HG03575 (cell line): ENCODE data around the gene RPS6KA3.
"Not testable (repeated sequence)": the region's sequence is repeated elsewhere in the genome, so short reads cannot be mapped to it uniquely, and the experiment has no call there.

Experiments used
- ATAC-seq: cut with Tn5 transposase; IDR thresholded peaks from one replicate; pipeline ENCODE4 v1.9.1; 2021; ENCODE audit not compliant: unreplicated experiment, insufficient number of reproducible peaks, low FRiP score; ENCODE audit errors: extremely low read depth

RPS6KA3 gene

DNA sequence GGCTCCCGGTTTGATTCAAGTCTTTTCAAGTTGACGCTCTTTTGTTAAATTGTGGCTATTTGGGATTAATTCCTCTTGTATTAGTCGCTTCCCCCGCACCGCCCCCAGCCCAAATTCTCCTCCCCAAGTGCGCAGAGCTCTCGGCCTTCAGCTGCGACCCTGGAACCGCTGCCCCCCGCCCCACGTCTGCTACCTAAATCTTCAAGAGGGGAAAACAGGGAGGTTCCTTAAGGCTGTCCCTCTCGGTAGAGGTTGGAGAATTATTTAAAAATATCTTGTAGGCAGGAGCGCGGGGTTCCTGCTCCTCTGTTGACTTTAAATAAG, 860 bp upstream of the RPS6KA3 start:
- ATAC-seq, result no peak

DNA sequence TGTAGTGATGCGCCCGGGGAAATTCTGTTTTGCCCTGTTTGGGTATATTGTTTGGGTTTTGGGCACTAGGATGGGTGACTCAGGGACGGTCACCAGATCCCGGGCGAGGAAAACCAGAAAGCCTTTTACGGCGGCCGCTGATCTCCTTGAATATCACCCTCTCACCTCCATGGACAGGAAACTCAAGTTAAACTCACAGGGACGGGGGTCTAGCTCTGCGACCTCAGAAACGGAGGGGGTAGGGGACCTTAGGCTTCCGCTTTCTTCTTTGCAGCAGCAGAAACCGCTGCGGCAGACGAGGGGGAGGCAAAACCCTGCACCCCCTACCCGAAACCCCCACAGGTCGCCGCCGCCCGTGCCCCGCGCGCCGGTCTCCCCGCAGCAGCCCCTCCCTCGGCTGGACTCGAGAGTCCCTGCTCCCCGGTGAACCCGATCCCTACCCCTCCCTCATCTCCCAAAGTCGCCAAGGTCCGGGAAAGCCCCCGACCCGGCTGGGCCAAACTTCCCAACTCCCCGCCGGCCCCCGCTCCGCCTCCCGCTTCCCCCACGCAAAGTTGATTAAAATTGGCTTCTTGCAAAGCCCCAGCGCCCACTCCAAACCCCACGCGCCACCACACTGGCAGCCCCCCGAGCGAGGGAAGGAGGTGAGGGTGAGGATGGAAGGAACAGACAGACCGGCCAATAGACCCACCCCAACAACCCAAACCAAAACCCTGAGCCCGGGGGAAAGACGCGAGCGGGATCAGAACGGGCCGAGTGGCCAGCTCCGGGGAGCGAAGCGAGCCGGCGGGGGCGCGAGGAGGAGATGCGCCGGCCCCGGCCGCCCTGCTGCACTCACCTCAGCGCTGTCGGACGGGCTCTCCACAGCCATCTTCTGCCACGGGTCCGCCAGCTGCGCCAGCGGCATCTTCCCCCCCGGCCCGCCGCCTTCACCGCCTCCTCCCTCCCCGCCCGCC, 705 bp downstream of the RPS6KA3 start:
- no peak for ATAC-seq

DNA sequence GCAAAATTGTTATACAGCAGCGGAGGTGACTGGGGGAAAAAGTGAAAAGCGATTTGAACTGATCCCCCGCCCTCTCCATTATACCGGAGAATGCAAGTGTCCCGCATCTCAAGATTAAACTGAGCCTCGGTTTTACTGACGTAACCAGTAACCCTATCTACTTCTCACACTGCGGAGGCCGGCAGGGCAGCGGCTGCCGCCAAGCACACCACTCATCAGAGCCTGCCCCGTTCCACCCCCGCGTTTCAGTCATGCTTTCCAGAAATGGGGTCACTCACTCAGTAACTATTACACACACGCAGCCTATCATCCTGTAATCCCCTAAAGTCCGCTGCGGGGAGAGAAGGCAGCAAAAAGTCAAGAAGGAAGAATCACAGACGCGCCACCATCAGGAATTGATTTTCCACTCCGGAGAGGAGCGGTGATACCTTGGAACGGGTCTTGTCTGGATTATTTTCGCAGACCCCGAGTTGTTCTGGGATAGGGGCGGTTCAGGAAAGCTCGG, 1.4 kb downstream of the RPS6KA3 start:
- peak; percentile 31 for ATAC-seq

DNA sequence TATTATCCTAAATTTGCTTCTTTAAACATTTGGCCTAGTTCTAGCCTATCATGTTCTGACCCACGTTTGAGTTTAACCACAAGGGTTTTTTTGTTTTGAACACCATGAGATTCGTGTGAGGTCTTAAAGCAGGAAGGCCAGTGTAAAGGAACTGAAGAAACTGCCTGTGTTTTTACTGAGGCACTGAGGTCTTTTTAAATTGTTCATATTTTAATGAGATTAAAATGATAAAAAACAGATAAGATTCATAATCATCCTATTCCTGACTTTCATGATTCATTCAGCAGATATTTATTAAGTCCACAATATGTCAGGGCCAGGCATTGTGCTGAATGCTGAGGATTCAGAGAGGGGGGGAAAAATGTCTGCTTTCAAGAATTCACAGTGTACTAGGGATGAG, 3.2 kb downstream of the RPS6KA3 start:
- no peak for ATAC-seq

DNA sequence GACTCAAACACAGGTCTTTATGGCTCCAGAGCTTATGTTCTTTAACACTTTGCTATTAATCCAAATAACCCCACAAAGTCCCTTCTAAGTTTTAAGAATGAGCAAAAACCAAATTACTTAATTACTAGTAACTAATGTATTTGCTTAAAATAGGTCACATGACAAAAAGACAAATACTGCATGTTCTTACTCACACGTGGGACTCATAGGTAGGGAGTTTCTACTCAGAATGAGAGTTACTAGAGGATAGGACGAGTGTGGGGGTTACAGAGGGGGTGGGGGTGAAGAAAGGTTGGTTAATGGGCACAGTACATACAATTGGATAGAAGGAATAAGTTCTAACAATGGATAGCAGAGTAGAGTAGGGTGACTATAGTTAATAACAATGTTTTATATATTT, 5.8 kb downstream of the RPS6KA3 start:
- no peak for ATAC-seq

DNA sequence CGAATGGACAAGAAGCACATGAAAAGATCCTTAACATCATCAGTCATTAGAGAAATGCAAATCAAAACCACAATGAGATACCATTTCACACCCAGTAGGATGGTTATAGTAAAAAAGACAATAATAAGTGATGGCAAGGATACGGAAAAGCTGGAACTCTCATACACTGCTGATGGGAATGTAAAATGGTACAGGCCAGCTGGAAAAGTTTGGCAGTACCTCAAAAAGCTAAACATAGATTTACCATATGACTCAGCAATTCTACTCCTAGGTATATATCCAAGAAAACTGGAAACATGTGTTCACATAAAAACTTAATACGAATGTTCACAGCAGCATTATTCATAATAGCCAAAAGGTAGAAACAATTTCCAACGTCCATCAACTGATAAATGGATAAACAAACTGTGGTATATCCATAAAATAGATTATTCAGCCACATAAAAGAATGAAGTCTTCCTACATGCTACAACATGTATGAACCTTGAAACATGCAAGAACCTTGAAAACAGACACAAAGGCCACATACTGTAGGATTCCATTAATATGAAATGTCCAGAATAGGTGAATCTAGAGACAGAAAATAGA, 11.9 kb downstream of the RPS6KA3 start:
- no peak for ATAC-seq

DNA sequence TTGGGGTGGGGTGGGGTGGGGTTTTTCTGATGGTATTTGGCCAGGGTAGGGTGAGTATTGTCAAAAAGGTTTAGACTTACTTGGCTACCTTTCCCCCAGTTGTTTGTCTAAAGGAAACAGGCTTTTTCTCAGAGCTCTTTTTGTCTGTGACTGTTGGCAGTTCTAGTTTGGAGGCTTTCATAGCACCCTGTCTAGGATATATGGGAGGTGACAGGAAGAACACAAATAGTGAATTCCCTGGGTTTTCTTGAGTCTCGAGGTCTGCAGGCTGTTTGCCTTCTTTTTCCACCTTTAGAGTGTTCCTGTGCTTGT, 13.5 kb downstream of the RPS6KA3 start:
- no peak for ATAC-seq

DNA sequence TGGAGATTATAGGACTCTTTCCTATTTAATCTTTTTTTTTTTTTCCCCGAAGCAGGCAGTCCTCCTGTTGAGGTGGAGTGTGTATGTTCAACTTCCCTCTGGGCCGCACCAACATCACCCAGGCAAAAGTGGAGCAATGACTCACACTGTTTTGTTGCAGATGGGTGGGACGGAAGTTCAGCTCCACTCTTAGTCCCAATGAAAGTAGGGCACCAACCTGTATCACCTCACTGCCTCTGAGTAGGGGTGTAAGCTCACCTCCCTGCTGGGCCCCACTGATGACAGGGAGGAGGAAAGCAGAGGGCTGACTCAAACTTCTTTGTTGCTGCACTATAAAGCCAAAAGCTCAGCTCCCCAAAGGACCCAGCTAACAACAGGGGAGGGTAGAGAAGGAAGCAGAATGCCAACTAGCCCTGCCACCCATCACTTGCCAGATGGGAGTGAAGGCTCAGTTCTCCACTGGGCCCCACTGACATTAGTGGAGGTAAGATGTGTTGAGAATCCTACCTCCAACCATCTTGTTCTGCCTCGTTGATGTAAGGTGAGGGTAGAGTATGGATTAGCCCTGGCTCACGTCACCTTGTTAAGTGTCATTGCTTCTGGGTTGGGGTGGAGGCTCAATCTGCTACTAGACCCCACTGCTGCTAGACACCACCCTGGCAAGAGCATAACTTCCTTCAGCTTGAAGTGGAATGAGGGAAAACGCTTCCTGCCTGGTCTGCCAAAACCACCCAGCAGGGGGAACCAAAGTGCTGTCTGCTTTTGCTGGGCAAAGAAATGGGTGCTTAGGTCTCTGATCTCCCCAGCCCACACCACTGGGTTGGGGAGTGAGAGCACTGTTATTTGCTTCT, 14.1 kb downstream of the RPS6KA3 start:
- ATAC-seq, result no peak

DNA sequence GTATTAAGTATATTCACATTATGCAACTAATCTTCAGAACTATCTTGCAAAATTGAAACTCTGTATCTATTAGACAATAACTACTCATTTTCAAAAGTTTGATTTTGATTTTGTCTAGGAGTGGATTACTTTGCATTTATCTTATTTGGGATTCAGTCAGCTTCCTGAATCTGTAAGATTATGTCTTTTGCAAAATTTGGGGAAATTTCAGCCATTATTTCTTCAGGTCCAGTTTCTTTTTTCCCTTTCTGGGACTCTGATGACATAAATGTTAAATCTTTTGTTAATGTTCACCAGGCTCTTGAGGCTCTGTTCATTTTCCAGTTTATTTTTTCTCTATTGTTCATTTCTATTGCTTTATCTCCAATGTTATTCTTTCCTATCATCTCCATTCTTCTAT, 15.0 kb downstream of the RPS6KA3 start:
- ATAC-seq, result no peak

DNA sequence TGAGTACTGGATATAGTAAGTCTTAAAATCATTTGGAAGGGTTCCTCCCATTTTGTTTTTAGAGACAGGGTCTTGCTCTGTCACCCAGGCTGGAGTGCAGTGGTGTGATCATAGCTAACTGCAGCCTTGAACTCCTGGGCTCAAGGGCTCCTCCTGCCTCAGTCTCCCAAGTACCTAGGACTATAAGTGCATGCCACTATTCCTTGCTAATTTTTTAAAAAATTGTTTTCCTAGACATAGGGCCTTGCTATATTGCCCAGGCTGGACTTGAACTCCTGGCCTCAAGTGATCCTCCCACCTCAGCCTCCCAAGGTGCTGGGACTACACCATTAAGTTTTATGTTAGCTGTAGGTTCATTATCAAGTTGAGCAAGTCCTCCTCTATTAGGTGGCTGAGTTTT, 16.6 kb downstream of the RPS6KA3 start:
- ATAC-seq, result not testable (repeated sequence)

DNA sequence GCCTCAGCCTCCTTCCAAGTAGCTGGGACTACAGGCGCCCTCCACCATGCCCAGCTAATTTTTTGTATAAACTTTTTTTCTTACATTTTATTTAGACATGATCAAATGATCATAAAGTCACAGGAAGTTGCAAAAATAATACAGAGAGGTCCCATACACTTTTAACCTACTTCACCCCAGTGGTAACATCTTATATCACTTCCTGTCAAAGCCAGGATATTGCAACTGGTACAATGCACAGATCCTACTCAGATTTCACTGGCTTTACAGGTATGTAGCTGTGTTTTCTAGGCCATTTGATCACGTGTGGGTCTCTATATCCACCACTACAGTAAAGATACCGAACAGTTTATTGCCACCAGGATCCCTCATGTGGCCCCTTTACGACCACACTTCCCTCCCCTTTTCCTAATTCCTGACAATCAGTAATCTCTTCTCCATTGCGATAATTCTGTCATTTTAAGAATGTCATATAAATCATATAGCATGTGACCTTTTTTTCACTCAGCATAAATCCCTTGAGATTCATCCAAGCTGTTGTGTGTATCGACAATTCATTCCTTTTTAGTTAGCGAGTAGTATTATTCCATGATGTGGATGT, 18.0 kb downstream of the RPS6KA3 start:
- no peak for ATAC-seq

DNA sequence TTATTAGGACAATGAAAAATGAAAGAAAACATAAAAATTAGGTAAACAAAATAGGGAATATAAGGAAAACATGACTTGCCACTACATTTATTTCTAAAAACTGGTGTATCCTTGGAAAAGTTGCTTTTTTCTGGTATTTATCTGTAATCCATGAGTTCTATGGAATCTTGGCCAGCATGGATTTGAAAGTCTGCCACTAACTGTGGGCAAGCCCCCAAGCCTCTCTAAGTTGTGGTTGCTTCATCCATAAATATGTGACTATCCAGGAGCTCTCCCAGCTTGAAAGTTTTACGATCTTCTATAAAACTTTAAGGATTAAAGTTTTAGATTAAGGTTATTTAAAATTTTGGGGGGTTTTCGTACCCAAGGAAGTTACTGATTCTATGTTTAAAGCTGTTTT, 21.8 kb downstream of the RPS6KA3 start:
- ATAC-seq, result no peak

DNA sequence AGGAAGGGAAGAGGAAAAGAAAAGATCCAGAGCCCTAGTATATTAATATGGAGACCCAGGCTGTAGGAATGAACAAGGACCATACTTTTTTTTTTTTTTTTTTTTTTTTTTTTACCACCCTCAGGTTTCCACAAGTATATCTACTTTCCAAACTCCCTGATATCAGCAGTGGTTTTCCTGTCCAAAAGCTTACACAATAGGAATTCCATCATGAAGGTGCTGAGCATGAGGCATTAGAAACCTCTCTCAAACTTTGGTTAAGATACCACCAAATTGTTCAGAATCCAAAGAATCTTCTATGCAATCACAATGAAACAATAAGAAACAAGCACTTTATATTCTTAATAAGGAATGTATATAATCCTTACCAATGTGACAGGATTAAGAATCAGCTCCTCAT, 26.5 kb downstream of the RPS6KA3 start:
- ATAC-seq, result no peak

DNA sequence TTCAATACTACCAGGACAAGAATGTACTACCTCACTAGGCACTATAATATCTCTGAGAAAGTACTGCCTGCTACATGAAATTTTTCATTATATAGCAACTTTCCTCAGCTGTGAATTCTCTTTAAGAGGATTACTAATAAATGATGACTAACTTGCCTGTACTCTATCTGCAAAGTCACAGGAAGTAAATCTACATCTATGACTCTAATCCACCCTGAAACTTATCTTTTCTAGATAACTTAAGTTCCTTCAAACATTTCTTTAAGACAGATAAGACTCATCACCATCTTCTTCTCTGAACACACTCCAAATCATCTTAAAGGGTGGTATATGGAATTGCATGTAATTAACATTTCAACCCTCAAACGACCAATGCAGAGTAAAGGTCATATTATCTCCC, 28.8 kb downstream of the RPS6KA3 start:
- ATAC-seq, result no peak

DNA sequence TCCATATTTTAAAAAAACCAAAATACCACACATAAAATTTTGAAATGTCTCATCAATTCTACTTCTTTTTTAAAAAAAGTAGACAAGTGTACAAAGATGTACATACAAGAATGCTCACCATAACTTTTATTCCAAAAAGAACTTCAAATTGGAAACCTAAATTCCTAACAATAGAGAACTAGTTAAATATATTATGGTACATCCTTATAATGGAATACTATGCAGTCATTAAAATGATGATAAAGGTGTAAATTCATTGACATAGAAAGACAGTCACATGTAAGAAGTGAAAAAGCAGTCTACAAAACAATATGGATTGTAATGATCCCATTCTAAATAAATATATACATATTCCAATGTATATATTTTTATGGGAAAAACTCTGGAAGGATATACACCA, 31.0 kb downstream of the RPS6KA3 start:
- ATAC-seq, result no peak

DNA sequence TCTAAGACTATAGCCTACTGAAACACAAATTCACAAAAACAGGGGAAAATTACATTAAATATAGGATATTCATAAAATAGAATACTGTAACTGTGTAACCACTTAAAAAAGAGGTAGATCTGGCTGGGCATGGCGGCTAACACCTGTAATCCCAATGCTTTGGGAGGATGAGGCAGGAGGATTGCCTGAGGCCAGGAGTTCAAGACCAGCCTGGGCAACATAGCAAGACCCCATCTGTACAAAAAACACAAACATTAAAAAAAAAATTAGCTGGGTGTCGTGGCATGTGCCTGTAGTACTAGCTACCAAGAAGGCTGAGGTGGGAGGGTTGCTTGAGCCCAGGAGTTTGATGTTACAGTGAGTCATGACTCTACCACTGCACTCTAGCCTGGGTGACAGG, 33.4 kb downstream of the RPS6KA3 start:
- no peak for ATAC-seq

DNA sequence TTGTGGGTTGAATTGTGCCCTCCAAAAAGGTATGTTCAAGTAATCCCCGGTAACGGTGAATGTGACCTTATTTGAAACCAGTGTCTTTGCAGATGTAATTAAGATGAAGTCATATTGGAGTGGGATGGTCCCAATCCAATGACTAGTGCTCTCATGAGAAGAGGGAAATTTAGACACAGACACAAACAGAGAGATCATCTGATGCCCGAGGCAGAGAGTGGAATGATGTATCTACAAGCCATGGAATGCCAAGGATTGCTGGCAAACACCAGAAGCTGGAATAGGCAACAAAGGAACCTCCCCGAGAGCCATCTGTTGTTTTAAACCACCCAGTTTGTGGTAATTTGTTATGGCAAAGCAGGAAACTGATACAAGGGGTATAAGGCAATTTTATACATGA, 35.1 kb downstream of the RPS6KA3 start:
- no peak for ATAC-seq

DNA sequence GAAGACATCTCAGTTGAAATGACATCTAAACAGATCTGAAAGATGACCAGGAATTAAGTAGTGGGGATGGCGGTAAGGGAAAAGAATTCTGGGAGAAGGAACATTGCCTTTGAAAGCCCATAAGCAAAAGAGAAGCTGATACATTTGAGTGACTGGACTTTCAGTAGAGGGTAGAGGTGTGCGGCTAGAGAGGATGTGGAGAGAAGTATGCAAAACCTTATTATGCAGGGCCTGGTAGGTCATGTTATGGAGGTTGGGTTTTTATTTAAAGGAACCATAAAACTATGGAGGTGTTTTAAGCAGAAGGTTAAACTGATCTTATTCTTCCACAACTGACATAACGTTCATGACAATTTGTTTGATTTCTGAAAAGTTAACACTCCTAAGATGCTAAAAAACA, 36.3 kb downstream of the RPS6KA3 start:
- ATAC-seq, result no peak

DNA sequence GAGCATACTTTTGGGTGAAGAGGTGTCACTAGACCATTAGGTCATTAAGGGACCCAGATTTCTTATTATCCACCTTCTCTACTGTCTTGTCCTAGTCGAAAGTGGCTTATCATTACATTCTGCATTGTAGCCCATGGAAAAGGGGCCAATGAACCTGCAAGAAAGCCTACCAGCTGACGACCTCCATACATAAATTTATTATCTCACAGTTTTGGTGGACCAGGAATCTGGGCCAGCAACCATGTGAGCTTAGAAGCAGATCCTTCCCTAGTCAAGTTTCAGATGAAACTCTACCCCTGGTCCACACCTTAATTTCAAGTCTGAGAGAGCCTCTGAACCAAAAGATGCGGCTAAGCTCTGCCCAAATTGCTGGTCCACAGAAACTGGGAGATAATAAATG, 37.6 kb downstream of the RPS6KA3 start:
- ATAC-seq, result no peak
